Left renal pelvis (tissue), 4 donors: ENCODE results near the gene MRTFB. TPM values are rescaled to one million over a fixed set of nuclear protein-coding genes. Genes with fewer than 3 reads are reported as not detected.
"Not testable (repeated sequence)": the region's sequence is repeated elsewhere in the genome, so short reads cannot be mapped to it uniquely, and the experiment has no call there.

Source experiments
- DNase-seq, 4 donors: peaks; one replicate each; pipeline ENCODE4 v3.0.0-alpha.2; 2013; ENCODE audit warnings: low read depth in 4 of 4, low spot score in 3 of 4
- polyA plus RNA-seq, 4 donors: library from polyadenylated mRNA; unstranded; fragments of 120-200 nt; gene quantifications; one replicate each; pipeline ENCODE4 v1.2.1, GENCODE V29; 2013; ENCODE audit not compliant: insufficient read length in 4 of 4

The MRTFB gene
- polyA plus RNA-seq, 4 donors, result 20.3 to 35.0 (median 34.6) TPM

DNA sequence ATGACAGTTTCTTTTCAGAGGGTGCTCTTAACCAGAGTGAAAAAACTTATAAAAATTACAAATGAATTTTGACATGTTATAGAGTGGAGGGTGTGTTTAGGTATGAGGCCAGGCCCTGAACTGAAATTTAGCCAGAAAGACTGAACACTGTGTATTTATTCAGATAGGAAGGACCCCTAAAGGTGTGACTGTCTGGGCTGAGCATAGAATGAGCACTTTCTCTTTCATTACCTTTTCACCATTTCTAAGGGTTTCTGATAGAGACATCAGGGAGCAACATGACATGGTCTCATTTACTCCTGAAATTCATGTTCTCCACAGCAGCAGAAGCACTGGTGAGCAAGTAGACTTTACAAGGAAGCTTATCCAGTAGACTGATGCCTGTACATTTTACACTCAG lies 32.9 kb downstream of the MRTFB start:
- DNase-seq, result no peak

DNA sequence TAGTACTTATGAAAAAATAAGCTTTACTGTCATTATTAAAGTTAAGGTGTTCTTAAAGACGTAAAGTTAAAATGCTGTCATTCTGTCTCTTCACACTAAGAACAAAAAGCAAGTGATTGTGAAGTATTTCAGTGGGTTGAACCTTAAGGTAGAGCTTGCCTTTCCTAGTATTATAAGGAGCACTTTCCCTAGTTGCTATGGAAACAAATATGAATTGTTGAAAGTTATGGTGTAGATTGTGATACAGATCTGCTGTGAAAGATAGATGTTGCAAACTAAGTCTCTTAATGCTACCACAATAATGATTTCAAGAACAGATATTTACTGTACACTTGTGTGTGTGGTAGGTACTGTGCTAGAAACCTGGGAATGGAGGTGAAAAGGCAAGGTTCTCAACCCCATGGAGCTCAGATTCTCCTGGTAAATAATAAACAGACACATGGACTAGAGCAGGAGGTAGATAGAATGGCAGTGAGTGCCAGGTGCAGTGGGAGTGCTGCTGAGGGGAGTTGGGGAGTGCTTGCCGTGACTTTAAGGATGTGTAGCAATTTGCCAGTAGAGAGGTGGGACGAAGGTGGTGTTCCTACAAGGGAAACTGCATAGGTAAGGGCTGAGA lies 34.7 kb downstream of the MRTFB start:
- DNase-seq, result no peak

DNA sequence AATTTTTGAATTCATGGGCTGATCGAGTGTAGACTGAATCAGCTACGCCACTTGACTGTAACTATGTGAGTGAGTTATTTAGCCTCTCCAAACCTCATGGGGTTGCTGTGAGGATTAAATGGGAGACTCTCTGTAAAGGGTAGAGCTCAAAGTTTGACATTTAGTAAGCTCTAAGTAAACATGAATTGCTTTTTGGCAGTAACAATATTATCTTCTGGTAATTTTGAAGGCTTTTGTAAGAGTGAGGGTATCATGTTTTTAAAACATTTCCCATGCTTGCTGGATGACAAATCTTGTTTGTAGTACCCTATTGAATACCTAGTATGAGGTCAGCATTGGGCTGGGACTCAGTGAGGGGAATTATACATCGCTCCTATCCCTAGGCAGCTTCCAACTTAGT lies 35.3 kb downstream of the MRTFB start:
- no peak for DNase-seq

DNA sequence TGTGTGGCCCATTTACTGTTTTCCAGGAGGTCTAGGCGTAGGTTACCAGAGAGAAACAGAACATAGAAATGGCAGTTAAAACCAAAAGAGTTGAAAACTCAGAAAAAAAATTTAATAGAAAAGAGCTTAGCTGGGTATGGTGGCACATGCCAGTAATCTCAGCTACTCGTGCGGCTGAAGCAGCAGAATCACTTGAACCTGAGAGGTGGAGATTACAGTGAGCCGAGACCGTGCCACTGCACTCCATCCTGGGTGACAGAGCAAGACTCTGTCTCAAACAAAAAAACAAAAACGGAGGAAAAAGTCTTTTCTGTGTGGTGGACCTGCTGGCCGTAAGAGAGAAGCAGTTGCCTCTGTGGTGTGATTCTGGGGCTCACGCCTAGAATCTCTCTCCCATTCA lies 35.8 kb downstream of the MRTFB start:
- DNase-seq, result no peak

DNA sequence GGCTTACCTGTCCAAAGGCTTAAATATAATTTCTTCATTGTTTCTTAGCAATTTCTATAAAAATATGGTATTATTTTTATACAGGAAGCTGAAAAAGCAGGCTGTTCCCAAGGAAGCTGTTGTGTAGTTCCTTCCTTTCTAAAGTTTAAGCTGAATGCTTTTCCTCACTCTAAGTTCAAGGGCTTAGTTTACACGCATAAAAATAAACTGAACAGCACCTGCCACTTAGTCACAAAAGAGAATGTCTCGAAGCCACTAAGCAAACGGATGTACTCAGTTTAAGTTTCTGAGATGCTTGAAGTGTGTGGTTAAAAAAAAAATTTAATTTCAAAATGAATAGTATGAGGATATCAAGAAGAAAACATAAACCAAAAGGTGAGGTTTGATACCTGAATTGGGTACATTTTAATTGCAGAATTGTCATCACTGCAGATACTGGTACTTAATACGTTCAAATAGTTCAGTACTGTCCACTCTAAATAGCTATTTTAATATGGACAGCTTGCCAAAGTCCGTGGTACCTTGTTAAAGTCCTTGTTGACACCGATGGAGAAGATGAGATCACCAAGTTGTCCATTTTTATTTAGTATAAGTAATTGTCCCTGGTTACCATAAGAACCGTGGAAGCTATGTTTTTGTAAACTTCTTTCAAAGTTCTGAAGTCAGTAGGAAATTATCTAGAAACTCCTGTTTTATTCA lies 38.1 kb downstream of the MRTFB start:
- DNase-seq, result no peak

DNA sequence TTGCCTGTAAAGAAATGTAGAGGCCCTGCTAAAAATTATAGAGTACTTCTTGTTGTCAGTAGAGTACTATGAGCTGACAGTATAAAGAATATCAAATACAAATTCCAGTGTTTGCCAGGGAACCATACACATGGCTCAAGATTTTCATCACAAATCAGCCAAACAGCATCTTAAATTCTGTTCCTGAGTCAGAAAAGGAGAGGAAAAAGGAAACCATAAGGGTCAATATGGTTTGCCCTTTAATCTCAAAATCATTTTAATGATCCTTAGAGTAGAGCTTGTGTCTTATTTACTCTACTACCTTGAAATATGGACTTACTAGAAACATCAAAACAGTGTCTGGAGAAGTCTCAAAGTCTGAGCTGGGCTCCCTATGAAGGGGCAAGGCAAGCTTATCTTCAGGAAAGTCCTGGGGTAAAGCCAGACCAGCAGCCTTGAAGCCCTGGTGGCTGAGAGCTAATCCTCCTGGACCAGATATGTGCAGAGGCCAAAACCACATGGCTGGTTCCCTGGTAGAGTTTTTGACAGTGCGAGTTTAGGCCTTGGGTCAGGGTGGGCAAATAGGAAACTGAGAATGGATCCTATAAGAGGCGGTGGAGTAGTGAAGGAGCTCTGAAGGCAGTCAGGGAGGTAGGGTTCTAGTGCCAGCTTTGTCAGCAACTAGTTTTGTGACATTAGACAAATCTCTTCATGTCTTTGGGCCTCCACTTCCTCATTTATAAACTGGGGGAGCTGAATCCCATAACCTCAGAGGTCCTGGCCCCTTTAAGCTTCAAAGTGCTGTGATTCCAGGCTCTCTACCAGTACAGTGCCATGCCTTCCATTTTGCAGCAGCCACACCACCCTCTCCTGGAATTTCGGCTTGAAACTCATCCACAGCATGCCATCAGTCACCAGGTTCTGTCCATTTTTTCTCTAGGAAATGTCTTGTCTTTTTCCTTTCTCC lies 38.9 kb downstream of the MRTFB start:
- DNase-seq, result no peak

DNA sequence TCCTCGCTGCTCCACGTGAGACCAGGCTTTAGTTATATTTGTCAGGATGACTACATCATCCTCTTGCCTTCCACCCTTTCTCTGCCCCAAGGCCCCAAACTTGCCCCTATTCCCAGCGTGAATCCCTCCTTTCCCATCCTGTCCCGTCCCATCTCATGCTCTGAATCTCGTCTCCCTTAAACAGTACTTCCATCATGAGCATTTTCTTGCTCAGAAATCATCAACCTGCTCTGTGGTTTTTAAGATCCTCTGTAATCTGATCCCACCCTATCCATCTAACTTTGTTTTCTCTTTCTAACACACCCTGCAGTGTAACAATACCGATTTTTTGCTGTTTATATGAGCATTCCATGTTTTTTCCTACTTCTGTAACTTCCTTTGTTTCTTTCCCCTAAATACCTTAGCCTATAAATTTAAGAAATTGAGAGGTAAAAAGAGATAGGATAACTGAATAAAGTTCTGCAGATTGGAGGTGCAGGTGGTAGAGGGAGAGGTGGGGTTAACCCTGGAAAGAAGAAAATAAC lies 39.7 kb downstream of the MRTFB start:
- DNase-seq, result no peak

DNA sequence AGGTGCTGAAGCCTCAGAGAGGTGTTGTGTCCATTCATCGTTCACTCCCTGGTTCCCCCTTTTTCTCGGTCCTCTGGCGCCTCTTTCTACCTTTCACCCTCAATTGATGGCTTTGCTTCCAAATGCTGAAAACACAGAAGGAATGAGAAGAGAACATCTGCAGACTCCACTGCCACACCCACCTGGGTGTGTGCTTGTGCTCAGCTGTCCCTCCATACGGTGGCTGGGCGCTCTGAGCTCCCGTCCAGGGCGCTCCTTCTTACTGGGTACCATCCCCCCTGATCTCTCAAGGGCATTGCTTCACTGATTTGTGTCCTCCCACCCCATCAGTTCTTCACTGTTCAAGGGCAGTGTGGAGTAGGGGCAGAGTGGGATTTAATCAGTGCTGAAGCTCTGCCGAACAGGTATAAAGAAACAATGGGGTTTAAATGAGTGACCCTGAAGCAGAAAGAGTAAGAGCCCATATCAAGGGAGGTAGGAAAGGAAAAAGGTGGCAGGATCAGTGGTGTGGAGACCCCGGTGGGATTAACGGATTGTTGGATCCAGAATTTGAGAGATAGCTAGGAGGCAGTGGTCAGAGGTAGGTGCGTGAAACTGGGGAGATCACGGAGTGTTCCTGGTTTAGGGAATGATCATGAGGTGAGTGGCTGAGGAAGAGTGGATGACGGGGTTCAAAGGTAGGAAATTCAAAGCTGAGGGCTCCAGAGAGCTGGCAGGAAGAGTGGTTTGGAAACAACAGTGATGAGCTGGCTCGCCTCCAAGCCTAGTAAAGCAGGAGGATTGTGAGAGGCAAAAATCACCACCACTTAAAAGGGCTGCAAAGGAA lies 40.8 kb downstream of the MRTFB start:
- DNase-seq, result no peak

DNA sequence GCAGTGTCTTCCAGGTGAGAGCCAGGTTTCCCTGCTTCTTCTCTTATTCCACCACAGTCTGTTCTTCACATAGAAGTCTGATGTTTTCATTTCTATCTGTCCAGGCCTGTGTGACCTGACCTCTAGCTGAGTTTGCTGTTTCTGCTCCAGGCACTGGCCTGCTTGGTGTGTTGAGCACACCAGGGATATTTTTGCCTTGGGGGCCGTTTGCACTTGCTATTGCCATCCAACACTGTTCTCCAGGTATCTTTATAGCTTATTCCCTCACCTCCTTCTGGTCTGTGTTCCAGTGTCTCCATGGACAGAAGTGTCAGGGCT lies 41.4 kb downstream of the MRTFB start:
- no peak for DNase-seq

DNA sequence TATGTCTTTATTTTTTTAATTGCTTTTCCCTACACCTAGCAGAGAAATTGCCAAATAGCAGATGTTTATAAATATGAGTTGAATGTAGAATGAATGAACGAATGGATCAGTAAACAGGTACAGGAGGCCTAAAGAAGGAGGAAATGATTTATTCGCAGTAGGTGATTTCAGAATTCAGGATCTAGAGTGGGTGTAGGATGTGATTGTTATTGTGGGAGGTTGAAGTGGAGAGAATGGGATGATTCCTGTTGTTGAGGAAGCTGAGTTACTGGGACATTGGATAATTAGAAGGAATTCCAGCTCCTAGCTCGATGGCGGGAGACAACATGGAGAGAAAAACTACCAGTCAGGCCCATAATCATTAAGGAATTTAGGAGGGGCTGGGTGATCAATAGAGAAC lies 42.2 kb downstream of the MRTFB start:
- DNase-seq, result no peak

DNA sequence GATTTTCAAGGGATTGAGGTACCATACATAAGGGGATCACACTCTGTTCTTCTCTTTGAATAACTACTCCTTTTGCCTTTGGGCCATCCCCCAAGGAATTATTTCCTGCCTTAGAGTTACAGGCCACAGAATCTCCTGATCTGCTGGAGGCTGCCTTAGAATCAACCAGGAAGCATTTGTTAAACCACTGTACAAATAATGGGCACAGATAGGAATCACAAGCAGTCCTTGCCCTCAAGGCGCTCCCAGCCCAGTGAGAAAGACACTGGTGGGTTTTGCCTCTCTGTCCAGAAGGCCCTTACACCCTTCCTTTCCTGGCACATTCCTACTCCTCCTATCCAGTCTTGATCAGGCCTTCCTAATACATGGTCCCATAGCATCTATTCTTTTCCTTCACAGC lies 45.9 kb downstream of the MRTFB start:
- DNase-seq, result no peak

DNA sequence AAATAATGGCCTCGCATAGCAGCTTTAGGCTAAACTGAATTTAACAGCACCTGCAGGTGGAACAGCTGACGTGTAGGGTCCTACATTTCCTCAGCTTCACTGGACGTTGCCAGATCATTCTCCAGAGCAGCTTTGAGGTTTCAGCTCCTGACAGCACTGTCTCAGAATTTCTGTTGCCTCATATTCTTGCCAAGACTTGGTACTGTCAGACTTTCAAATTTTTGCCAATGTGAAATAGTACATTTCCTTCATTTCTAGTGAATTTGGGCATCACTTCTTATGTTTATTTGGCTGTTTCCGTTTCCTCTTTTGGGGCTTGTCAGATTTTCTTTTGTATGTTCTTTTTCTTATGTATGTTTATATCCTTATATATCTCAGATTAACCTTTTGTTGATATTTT lies 48.7 kb downstream of the MRTFB start:
- DNase-seq, result no peak

DNA sequence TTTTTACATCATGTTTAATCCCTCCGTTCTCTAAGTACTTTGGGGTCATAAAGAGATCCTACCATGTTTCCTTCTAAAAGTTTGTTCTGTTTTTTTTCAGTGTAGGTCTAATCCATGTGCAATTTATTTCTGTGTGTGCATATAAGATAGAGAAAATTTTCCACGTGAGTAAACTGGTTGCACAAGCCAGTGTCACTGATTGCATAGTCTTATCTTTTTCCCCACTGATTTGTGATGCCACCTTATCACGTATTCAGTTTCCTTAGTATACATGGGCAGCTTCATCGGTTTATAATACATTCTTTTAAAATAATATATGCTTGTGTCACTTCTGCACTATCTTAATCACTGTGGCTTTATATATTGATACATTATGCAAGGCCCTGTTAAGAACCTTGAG lies 49.2 kb downstream of the MRTFB start:
- no peak for DNase-seq

DNA sequence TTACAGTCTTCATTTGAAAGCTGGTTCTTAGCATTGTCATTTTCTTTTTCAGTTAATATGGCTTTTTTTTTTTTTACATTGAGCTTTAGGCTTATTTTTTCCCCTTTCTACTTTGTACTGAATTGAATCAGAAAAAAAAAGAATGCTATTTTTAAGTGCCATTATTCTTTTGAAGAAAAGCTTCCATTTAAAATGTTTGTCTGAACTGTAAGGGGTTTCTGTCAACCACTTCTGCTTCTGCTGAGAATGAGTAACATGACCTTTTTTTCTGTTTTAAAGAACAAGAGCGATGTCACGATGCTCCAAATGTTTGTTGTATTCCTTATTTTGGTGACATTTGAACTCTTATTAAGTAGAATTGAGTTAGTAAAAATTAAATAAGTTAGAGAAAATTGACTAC lies 50.0 kb downstream of the MRTFB start:
- DNase-seq, result no peak

DNA sequence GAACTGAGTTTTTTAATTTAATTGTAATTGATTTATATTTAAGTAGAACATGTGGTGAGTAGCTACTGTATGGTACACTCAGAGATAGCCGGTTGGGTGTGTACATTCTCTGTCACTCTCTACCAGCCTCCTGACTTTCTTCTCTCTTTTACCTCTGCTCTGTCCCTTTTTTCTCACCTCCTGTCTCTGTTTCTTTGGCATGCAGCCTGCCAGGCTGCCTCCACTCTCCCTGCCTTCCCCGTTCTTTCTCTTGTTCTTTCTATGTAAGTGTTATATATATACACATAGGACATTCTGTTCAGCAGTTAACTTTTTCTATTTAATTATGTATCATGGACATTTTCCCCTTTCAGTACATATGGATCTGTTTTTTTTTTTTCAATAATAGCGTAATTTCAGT lies 50.8 kb downstream of the MRTFB start:
- DNase-seq, result no peak

DNA sequence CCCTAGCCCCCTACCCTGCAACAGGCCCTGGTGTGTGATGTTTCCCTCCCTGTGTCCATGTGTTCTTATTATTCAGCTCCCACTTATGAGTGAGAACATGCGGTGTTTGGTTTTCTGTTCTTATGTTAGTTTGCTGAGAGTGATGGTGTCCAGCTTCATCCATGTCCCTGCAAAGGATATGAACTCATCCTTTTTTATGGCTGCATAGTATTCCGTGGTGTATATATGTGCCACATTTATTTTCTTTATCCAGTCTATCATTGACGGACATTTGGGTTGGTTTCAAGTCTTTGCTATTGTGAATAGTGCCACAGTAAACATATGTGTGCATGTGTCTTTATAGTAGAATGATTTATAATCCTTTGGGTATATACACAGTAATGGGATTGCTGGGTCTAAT lies 51.3 kb downstream of the MRTFB start:
- DNase-seq, result not testable (repeated sequence)

DNA sequence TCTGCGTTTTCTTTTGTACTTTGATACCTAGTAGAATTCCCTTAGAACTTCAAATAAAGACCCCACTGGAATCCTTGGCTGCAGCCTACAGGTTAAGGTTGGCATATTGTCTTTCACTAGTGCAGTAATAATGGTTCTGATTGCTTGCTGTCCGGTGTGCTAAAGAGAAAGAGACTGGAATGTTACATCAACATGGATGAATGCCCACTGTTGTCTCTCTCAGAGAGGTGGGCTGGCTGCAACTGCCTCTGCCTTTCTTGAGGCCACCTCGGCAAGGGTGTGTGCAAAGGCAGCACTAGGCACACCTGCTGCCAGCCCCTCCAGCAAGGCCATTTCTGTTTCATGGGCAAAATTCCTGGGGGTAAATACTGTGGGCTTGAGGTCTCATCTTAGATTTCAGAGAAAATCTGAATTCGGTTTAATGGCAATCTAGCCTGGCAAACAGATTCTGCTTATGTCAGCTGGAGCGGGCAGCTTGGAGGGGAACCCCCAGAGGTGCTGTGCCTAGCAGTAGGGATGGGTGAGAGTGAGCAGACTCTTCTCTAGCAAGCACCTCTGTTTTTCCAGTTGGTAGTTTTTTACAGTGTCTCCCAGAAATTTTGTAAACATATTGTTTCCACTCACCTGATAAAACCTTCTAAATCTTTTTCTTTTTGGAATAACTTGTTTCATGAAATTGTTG lies 54.0 kb downstream of the MRTFB start:
- DNase-seq, result no peak

DNA sequence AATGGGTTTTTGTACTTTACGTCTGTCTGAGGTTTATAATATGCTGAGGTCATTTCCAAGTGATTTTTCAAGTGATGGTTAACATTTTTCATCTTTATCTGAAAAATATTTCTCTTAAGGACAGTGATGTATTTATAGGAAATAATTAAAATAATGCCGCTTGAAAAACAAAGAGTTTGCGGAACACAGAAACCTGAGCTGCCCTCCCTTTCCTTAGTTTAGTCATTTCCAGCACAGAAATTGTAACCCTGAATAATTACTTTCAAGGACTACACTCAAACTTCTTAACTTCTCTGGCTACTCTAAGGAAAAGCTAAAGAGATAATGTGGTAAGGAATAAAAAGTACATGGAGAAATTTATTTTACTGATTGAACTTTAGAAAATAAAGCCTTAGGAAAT lies 54.6 kb downstream of the MRTFB start:
- DNase-seq, result no peak

DNA sequence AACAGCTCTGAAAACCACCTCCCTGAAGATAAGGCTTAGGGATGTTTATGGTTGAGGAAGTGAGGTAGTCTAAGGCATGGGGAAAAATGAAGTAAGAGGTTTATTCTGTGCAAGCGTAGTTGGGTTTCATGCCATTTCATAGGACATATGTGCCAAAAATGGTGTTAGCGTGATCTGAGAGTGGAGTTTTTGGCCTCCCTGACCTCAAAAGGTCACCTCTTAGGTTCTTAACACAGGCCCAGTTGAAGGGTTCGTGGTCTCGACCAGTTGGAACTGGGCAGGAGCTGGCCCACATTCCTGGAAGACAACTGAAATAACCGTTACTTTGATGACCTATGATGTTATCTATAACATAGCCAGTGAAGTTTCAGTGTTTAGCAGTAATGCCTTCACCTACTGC lies 57.0 kb downstream of the MRTFB start:
- no peak for DNase-seq

DNA sequence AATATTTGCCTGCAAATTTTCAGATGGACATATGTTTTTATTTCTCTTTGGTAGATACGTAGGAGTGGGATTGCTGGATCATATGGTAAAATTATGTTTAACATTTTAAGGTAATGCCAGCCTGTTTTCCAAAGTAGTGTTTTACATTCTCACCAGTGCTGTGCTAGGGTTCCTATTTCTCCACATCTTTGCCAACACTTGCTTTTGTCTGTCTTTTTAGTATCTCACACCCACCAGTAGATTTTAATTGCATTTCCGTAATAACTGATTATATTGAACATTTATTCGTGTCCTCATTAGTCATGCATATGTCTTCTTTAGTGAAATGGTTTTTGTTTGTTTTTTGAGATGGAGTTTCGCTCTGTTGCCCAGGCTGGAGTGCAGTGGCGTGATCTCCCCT lies 58.4 kb downstream of the MRTFB start:
- no peak for DNase-seq
